Psoas muscle (tissue), 8 donors: Measurements from ENCODE around the gene HCRTR1. TPM values are rescaled to one million over a fixed set of nuclear protein-coding genes. Genes with fewer than 3 reads are reported as not detected.
A peak's percentile ranks its signal among the peaks of the same experiment; 100 is the strongest.

Source experiments
- ATAC-seq, 4 donors: fragments of 200-7000 bp; cut with Tn5 transposase; one replicate each; pipeline ENCODE4 v1.9.1; 2020; ENCODE audit warnings: moderate library complexity in 3 of 4, mild to moderate bottlenecking in 2 of 4
- DNase-seq, 2 donors: peaks; one replicate each; pipeline ENCODE4 v3.0.0-alpha.2; 2020
- H3K27ac ChIP-seq: fragments of 200-600 bp; one replicate; pipeline ENCODE4 v1.8.0; 2022
- H3K27me3 ChIP-seq, 3 donors: fragments of 200-600 bp in 1 of 3; one replicate each; pipeline versions ENCODE4 v1.6.1 to v1.8.0; 2013 to 2022; ENCODE audit warnings: low read length in 2 of 3, mild to moderate bottlenecking in 2 of 3, moderate library complexity in 1 of 3; ENCODE audit not compliant: insufficient read depth in 3 of 3
- H3K36me3 ChIP-seq, 2 donors: fragments of 200-600 bp in 1 of 2; one replicate each; pipeline versions ENCODE4 v1.6.1 to v1.8.0; 2013 to 2022; ENCODE audit warnings: low read depth in 1 of 2, mild to moderate bottlenecking in 1 of 2, moderate library complexity in 1 of 2; ENCODE audit not compliant: insufficient read depth in 1 of 2
- H3K4me1 ChIP-seq: fragments of 200-600 bp; one replicate; pipeline ENCODE4 v1.8.0; 2022
- H3K4me3 ChIP-seq: fragments of 200-600 bp; one replicate; pipeline ENCODE4 v1.8.0; 2022; ENCODE audit warnings: mild to moderate bottlenecking
- H3K9me3 ChIP-seq: fragments of 200-600 bp; one replicate; pipeline ENCODE4 v1.8.0; 2022
- WGBS, 3 donors: extraction: QIAGEN DNeasy Blood & Tissue Kit; methylation state at CpG; one replicate each; pipeline versions ENCODE4 v1.1.6 to v1.1.7; 2013; 5-methylcytosine and 5-hydroxymethylcytosine counted together
- intact Hi-C, 2 donors: fragments of 100-400 bp; cut with DNase I; formaldehyde crosslinking; loops; one replicate each; pipeline versions ENCODE4 v1.11.0 to v1.14.2; 2022
- polyA plus RNA-seq, 3 donors: library from polyadenylated mRNA; stranded (reverse); fragments of 200-250 nt; gene quantifications; one replicate each; pipeline ENCODE4 v1.2.3, GENCODE V29; 2013
- total RNA-seq, 4 donors: library from RNA; stranded (reverse); fragmentation: NEBNext Ultra II Directional in 2 of 4; extraction: Animal tissue kit (Norgen Biotek cat#: 25700) in 2 of 4; gene quantifications; one replicate each; pipeline versions ENCODE4 v1.2.1 to v1.2.4, GENCODE V29; 2021 to 2023
- TF ChIP-seq, protein P1 (sequence below): fragments of 200-600 bp; IDR thresholded peaks from one replicate; pipeline ENCODE4 v1.8.0; 2022; ENCODE audit warnings: antibody characterized with exemption
- donor health status: healthy with polysubstance abuse.
- donor health status: DM: no; HTN: no; CAD: no; lungs with moderate emphysema.
- donor health status: Bipolar disorder and iron deficiency.
- donor health status: healthy.
- donor health status: DM: yes; HTN: yes; CAD: no.
- donor health status: DM: no; HTN: no; CAD: no.
- donor health status: DM: no; HTN: no; CAD: no.
- donor health status: DM: yes; HTN: yes; CAD: no.

Gene HCRTR1
- total and polyA plus RNA-seq, 7 donors, result 0.12 to 1.2 (median 0.34) TPM; not detected in 1

DNA sequence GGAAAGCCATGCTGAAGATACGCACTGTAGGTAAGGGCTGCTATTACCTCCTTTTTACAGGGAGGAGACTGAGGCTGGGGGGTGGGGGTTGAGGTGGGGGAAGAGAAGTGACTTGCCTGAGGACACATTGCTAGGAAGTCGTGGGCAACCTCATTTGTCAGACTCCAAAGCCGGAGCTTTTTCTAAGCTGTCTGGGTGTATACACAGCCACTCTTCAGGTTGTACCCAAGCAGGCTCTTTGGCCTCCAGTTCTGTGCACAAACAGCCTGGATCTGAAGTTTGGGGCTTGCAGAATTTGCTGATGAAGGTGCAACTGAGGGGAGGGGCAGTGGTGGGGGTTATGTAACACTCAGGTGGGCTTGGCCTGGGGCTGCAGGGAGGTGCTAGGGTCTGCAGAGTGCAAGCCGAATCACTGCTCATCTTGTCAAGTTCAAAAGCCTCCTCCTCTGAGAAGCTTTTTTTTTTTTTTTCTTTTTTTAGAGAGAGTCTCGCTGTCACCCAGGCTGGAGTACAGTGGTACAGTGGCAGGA, 24.3 kb upstream of the HCRTR1 start:
- WGBS, 3 donors, result 79 to 84% (median 79%) methylated on average over 5 of the region's 5 CpGs
- no peak overlapping the region for H3K4me3 ChIP-seq
- DNase-seq (no peak), ATAC-seq (no peak)
- intact Hi-C loops, result loop anchor here in 1 of 2 donors (1.0 kb wide), 1 partner anchor 29 kb away; no protein-coding TSS in a partner anchor
- H3K36me3 ChIP-seq, result no peaks in the 10 kb centered on the region
- H3K27ac ChIP-seq, result no peak overlapping the region
- peaks cover 0 to 21% (median 6%) of the 10 kb centered on the region in 3 donors for H3K27me3 ChIP-seq
- TF ChIP-seq, protein P1, sequence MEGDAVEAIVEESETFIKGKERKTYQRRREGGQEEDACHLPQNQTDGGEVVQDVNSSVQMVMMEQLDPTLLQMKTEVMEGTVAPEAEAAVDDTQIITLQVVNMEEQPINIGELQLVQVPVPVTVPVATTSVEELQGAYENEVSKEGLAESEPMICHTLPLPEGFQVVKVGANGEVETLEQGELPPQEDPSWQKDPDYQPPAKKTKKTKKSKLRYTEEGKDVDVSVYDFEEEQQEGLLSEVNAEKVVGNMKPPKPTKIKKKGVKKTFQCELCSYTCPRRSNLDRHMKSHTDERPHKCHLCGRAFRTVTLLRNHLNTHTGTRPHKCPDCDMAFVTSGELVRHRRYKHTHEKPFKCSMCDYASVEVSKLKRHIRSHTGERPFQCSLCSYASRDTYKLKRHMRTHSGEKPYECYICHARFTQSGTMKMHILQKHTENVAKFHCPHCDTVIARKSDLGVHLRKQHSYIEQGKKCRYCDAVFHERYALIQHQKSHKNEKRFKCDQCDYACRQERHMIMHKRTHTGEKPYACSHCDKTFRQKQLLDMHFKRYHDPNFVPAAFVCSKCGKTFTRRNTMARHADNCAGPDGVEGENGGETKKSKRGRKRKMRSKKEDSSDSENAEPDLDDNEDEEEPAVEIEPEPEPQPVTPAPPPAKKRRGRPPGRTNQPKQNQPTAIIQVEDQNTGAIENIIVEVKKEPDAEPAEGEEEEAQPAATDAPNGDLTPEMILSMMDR, result no peak
- no peaks in the 10 kb centered on the region for H3K9me3 ChIP-seq
- peaks cover 5% of the 10 kb centered on the region for H3K4me1 ChIP-seq

DNA sequence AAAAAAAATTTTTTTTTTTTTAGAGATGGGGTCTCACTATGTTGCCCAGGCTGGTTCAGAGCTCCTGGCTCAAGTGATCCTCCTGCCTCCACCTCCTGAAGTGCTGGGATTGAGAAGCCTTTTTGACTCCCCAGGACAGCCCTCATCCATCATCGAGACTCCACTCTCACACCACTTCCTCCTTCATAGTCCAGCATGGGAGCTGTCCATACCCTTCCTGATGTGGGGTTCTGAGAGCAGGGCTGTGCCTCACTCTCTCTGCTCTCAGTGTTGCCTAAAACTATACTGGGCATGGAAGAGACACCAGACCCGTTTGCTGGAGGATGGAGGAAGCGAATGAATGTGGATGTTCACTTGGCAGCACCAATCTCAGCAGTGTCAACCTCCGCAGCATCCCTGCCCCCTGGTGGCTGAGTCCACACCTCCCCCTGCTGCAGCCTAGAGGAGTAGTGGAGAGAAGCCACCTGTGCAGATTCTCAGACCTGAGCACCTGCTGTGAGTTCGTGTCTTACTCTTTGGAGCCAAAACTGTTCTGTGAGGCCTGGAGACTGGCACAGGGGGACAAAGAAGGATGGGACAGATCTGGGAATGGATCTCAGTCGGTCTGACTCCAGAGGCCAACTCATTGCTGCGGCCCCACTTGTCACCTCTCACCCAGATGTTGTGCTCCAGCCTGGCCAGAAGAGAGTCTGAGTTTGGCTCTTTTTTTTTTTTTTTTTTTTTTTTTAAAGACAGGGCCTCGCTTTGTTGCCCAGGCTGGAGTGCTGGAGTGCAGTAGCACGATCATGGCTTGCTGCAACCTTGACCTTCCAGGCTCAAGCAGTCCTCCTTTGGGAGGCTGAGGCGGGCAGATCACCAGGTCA, 23.5 kb upstream of the HCRTR1 start:
- H3K27ac ChIP-seq, result no peak overlapping the region
- no peaks in the 10 kb centered on the region for H3K36me3 ChIP-seq
- no peaks in the 10 kb centered on the region for H3K9me3 ChIP-seq
- ATAC-seq (peak; percentile 90 to 93 (median 91)), DNase-seq (peak; percentile 80 to 85)
- peaks cover 0 to 13% (median 4%) of the 10 kb centered on the region in 3 donors for H3K27me3 ChIP-seq
- TF ChIP-seq, protein P1, result peak; percentile 88
- no peaks in the 10 kb centered on the region for H3K4me1 ChIP-seq
- 37 to 43% (median 41%) methylated on average over 10 of the region's 10 CpGs for WGBS, 3 donors
- intact Hi-C loops, result loop anchor here in 1 of 2 donors (1.0 kb wide), 2 partner anchors 13 to 30 kb away; no protein-coding TSS in a partner anchor
- no peak overlapping the region for H3K4me3 ChIP-seq

DNA sequence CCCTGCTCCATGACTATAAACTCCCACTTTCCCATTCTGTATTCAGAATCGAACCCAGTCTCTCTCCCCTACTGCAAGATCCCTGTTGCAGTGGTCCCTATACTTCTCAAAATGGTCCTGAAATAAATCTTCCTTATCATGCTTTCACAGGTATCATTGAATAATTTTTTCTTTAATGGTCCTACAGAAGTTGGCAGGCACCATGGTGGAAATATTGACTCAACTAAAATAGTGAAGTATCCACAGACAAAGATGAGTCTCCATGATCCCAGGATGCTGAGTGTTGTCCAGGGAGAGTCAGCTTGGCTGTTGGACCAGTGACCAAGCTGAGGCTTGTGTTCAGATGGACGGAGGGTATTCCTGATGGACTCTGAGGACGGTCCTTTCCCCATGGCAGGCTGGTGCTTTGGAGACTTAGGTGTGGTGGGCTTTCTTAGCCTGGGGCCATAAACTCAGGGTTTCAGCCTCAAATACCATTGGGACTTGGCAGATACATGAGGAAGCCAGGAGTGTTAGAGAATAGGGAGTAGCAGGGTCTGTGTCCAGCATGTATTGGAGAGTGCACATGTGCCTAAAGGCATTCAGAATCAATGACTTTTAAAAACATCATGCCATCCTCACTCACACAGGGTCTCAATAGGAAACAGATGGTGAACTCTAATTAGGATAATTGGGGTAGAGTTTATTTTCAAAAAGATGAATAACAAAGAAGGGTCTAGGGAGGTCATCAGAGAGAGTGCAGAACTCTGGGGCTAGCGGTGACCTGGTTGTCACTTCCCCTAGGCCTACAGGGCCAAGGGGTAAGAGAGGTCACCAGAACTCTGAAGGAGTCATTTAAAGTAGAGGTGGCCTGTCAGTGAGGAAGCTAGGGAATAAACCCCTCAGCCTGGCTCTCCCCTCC, 21.4 kb upstream of the HCRTR1 start:
- Histone ChIP-seq H3K27ac (no peak overlapping the region), H3K4me3 (no peak overlapping the region), H3K4me1 (no peaks in the 10 kb centered on the region), H3K9me3 (no peaks in the 10 kb centered on the region), H3K27me3 (peaks cover 0 to 5% (median 2%) of the 10 kb centered on the region in 3 donors), H3K36me3 (no peaks in the 10 kb centered on the region)
- WGBS, 3 donors, result 80 to 86% (median 85%) methylated on average over 4 of the region's 4 CpGs
- DNase-seq (no peak), ATAC-seq (no peak)
- intact Hi-C loops, result no loop called here
- TF ChIP-seq, protein P1, result no peak

DNA sequence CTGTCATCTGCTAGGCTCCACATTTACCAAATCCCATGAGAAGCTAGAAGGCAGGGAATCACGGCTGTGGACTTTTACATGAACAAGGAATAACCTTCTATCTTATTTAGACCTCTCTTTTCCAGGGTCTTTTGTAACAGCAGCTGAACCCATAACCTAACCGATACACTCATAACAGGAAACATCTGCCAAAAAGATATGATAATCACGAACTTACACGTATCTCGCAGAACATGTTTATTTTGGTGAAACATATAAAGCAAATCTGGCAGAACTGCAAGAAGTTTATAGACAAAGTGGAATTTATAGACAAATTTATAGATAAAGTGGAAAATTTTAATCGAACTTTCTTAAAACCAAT, 20.8 kb upstream of the HCRTR1 start:
- 52 to 56% (median 54%) methylated on average over 6 of the region's 6 CpGs for WGBS, 3 donors
- no peak overlapping the region for H3K27ac ChIP-seq

More for the DNA sequence above, 20.8 kb upstream of the HCRTR1 start:
- H3K4me1 ChIP-seq, result no peaks in the 10 kb centered on the region
- TF ChIP-seq, protein P1, result no peak
- intact Hi-C loops, result no loop called here
- H3K9me3 ChIP-seq, result no peaks in the 10 kb centered on the region
- ATAC-seq, result no peak
- peaks cover 0 to 2% (median 0%) of the 10 kb centered on the region in 3 donors for H3K27me3 ChIP-seq
- H3K36me3 ChIP-seq, result no peaks in the 10 kb centered on the region
- no peak for DNase-seq
- no peak overlapping the region for H3K4me3 ChIP-seq
